HG03520 (cell line): ENCODE data around the gene NYNRIN.
"Not testable (repeated sequence)": the region's sequence is repeated elsewhere in the genome, so short reads cannot be mapped to it uniquely, and the experiment has no call there.

ENCODE experiments used
- ATAC-seq: cut with Tn5 transposase; IDR thresholded peaks from one replicate; pipeline ENCODE4 v1.9.1; 2021; ENCODE audit warnings: mild to moderate bottlenecking, moderate library complexity; ENCODE audit not compliant: unreplicated experiment

The NYNRIN gene

DNA sequence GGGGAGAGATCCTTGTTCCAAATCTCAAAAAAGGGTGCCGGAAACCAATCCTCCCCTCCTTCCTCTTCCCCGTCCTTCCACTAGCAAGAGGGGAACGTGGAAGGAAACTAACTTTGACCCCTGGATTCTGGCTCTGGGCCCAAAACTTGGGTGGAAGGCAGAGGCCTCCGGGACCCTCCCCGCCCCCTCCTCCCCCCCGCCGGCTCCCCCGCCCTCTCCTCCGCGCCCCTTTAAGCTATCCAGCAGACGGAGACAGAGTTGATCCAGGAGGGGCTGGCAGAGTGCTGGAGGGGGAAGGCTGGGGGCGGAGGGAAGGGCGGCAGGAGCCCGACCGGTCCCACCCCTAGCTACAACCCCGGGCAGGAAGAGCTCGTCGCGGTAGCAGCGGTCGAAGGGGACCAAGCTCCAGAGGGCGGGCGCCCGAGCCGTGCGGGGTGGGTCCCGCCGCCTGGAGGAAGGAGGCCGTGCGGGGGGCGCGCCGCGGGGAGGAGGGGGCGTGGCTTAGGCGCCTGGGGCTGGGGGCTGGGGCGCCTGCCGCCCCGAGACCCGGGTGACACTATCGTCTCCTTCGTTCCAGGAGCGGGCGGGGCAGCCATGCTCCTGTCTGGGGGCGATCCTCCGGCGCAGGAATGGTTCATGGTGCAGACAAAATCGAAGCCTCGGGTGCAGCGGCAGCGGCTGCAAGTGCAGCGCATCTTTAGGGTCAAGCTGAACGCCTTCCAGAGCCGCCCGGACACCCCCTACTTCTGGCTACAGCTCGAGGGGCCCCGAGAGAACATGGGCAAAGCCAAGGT is at the start of gene NYNRIN:
Gene NYNRIN (plus strand): TSS at position 351 of the 794 bp plus-strand sequence. CDS start 244 bp downstream, at position 595.
- no peak for ATAC-seq

DNA sequence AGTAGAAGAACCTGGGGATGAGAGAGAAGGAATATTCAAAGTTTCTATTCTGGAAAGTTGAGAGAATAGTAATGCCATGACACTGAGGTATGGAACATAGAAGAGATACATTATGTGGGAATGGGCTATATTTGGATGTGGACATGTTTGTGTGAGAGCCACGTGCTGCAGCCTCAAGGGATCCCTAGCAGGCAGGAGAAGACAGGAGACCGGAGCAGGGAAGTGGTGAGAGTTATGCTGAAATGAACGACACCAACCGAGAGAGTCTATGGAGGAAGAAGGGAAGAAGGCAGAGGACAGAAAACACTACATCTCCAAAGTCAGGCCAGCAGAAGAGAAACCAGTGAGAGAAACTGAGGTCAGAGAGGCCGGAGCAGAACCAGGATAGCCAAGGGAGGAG is 49.1 kb upstream of the NYNRIN start:
- no peak for ATAC-seq

DNA sequence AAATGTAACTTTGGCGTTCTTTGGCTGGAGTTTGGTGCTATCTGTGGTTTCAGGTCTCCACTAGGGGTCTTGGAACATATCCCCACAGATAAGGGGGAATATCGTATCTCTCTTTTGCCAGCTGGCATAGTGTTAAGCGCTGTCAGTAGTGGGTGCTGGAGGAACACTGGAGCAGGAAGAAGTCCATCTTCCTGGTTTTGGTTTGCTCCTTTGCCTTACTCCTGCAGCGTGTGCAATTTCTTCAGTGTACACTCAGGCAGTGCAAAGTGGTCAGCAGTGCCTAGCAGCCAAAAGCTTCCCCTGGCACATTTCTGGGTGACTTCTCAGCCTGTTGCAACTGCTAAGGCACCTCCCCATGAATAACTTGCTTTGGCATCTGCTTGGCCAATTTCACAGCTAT is 47.3 kb upstream of the NYNRIN start:
- ATAC-seq = no peak

DNA sequence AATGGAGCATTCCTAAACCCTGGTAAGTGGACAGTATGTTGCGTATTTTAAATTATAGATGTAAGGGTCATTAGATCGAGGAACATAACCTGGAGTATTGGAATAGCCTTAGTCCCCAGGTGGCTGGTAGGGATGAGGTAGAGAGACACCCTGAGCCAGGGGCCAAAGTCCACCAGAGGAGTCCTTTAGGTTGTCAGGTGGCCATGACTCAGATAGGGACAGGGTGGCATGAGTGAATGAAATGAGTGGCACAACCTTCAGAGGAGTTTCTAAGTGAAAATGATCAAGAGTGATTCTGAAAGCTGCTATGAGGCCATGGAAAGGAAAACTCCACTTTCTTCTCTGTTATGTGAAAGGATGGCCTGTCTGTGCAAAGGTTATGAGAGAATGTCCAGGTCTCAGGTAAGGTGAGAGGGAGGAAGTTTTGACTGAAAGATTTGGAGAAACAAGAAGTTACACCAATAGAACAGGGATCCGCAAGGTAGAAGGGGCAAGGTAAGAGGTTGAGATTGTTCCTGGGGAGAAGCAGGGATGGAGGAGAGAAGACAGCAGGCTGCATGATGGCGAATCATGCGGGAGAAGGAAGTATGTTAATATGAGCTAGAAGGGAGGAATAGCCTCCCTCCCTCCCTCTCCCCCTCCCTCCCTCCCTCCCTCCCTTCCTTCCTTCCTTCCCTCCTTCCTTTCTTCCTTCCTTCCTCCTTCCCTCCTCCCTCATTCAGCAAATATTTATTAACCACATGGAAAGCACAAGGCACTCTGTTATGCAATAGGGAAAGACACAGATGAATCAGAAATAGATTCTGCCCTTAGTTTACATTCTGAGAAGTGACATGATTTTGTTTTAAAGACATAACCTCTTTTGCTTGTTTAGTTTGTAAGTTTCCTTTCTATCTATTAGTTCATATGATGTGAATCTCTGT is 45.0 kb upstream of the NYNRIN start:
- no peak for ATAC-seq

DNA sequence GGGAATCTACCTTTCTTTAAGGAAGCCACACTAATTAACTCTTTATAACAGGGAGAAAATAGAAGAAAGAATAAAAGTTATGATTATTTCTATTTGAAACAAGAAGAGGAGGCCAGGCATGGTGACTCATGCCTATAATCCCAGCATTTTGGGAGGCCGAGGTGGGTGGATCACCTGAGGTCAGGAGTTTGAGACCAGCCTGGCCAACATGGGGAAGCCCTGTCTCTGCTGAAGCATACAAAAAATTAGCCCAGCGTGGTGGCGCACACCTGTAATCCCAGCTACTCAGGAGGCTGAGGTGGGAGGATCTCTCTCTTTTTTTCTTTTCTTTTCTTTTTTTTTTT is 44.3 kb upstream of the NYNRIN start:
- not testable (repeated sequence) for ATAC-seq

DNA sequence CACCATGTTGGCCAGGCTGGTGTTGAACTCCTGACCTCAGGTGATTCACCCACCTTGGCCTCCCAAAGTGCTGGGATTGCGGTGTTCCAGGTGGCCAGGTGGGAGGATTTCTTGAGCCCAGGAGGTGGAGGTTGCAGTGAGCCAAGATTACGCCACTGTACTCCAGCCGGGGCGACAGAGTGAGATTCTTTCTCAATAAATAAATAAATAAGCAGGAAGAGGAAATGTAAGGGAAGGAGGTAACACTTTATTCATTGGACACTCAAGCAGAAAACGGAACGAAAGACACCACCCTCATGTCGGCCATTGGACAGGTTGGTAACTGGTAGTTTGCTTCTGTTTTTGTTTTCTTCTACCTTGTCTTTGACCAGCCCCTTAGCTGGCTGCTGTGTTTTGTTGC is 43.8 kb upstream of the NYNRIN start:
- ATAC-seq = no peak

DNA sequence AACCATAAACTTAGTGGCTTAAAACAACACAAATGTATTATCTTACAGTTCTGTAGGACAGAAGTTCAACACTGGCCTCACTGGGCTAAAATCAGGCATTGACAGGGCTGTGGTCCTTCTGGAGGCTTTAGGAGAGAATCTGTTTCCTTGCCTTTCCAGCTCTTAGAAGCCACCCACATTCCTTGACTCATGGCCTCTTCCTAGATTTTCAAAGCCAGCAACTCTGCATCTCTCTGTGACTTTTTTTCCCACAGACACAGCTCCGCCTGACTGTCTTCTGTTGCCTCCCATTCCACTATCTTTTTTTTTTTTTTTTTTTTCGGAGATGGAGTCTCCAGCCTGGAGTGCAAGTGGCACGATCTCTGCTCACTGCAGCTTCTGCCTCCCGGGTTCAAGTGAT is 42.6 kb upstream of the NYNRIN start:
- no peak for ATAC-seq

DNA sequence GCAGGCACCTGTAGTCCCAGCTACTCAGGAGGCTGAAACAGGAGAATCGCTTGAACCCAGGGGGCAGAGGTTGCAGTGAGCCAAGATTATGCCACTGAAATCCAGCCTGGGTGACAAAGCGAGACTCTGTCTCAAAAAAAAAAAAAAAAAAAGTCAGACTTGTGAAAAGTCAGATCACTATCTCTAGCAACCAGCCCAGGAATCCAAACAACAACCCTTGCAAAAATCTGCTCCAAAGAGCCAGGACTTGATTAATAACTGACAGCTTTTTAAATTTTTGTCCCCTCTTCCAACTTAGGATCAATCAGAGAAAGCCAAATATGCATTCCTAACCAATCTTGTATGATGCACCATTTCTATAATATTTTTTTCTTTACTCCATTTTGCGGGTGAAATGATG is 38.5 kb upstream of the NYNRIN start:
- ATAC-seq = no peak

DNA sequence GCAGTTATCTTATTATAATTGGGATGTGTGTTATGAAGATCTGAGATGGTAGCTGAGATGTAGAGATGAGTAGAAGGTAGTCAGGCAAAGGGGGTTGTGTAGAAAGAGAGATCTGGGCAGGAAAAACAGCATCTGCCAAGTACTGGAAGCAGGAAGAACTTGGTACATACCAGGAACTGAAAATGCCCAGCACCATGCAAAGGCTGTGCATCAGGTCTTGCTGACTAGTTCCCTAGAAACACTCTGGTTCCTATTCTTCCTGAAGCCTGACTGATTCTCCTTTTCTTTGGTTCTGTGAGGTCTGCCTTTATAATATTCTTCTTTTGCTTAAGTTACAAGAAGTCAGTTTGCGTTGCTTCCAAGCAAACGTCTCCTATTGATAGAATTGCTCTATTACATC is 37.5 kb upstream of the NYNRIN start:
- ATAC-seq = no peak

DNA sequence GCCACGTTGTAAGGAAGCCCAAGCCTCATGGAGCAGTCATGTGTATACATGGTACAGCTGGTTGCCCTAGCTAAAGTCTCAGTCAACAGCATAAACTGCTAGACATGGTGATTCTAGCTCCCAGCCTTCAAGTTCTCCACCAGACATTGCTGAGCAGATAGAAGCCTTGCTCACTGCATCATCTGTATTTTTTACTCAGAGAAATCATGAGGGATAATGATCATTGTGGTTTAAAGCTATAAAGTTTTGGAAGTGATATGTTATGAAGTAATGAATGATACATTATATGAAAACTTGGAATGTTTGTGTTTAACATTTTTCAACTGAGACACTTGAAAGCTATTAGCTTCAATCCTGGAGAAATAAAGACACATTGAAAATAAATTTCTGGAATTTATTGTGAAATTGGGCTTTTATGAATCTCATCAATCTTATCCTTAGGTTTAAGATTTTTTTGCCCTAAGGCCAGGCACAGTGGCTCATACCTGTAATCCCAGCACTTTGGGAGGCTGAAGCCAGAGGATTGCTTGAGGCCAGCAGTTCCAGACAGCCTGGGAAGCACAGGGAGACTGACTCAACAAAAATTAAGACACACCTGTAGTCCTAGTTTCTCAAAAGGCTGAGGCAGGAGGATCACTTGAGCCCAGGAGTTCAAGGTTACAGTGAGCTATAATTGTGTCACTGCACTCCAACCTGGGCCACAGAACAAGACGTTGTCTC is 36.4 kb upstream of the NYNRIN start:
- no peak for ATAC-seq

DNA sequence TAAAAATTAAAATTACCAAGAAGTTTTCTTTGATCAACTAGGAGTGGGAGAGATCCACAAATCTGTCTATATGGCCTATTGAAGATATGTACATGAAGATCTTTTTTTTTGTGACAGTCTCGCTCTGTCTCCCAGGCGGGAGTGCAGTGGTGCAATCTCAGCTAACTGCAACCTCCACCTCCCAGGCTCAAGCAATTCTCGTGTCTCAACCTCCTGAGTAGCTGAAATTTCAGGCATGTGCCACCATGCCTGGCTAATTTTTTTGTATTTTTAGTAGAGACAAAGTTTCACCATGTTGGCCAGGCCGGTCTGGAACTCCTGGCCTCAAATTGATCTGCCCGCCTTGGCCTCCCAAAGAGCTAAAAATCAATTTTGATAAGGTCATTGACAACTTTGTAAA is 35.4 kb upstream of the NYNRIN start:
- ATAC-seq = no peak

DNA sequence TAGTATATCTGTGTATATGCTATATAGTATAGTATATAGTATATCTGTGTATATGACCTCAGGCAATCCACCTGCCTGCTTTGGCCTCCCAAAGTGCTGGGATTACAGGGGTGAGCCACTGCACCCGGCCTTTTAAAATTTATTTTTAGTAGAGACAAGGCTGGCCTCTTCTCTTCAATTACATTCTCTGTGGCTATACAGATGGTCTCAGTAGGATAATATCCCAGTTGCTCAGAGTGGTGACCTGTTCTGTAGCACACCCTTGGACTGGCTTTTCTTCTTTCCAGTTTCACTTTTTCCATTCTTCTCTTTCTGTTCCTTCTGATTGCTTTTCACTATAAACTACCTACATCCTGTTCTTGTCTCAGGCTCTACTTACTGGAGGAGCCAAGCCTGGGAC is 34.0 kb upstream of the NYNRIN start:
- ATAC-seq = no peak

DNA sequence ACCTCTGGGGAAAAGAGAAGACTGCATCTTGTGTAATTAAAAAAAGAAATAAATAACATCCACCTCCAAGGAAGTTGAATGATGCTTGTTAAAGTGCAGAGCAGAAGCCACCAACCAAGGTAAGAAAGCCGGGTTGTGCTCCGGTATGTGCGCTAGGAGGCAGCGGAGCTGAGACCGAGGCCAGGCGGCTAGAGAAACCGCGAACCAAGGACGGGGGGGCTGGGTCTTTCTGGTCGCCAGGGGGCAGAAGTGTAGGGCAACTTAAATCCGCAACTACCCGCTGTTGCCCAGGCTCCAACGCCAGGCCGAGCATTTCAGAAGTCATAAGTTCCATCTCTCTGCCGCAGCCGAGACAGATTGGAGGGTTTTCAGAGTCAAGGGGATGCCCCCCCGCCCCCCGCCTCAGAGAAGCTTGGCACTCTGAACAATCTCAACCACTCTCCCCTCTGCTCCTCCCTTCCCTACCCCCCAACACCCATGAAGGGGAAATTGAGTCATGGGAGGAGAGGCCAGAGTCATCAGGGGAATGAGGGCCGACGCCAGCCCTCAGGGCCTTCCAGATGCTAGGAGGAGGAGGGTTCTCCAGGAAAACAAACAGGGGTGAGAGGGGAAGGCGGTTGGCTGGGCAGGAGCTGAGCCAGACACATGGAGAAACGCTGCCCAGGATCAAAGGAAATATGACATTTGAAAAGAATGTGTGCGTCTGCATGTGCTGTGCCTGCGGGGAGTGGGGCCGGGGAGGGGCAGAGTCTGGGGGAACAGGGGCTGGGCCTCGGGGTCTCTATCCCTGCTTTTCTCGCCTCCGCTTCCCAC is 33.0 kb upstream of the NYNRIN start:
- peak; percentile 34 for ATAC-seq

DNA sequence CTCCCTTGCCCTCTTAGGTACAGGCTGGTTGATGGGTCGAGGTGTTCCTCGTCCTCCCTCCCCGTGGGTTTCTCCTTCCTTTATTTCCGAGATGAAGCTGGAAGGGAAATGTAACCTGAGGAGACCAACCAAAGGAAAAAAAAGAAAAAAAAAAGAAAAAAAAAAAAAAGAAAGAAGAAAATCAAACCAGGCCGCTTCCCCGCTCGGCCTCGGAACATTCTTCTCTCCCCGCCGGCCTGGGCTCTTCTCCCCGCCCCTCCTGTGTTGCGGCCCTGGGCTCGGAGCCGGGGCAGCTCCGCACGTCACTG is 32.4 kb upstream of the NYNRIN start:
- ATAC-seq = peak; percentile 40

DNA sequence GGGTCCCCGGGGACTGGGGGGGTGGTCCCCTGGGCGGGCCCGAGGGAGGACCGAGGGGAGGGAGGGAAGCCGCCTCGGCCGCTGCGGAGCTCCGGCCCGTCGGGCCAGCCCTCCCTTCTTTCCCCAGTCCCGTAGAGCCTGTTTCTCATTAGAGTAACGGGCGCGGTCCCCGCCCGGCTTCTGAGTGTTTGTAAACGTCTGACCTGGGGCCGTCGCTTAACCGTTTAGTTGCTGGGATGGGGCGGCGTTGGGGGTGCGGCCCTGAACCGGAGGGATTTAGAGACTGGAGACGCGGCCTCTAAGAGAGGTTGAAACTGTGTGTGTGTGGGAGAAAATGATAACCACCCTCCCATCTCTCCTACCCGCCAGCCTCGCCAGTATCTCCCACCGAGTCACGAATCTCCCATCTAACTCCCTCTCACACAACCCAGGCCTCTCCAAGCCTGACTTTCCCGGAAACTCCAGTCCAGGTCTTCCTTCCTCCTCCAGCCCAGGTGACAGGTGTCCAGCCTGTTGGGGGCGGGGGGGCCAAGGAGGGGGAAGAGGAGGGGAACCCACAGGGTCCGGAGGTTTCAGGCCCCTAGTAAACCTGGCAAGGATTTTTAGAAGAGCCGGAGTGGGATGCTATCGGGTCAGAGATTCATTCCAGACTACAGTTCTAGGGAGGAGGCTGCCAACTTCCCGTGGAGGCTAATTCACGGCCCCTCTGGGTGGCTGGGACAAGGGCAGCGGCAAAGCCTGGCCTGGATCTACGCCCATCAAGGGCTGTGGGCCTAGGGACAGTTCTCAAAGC is 31.9 kb upstream of the NYNRIN start:
- ATAC-seq = peak; percentile 43

DNA sequence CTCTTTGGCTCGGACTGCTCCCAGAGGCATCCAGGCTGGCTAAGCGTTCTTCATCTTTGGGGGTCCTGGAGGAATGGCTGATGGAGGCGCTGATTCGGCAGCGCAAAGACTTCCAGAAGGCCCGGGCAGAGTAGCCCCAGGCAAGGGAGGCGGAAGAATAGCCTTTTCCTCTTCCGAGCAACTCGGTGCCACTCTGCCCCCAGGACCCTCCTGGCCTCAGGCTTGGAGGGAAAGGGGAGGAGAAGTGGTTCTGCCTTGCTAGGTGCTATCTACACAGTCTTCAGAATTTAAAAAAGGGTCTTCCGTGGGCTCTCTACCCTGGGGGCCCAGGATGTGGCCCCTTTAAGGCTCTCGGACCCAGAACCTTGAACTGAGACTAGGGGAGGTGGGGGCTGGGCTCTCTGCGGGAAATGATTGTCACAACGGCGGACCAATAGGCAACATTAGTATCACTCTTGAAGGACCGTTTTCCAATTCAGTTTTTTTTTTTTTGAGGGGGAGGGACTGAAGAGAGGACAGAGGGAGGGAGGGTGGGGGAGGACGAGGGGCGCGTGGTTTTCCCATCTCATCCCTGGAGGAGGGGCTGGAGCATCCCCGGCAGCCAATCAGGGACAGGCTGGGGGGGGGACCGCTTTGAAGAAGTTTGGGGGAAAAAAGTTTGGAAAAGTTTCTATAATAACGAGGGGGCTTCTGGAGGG is 31.1 kb upstream of the NYNRIN start, which contains the start of gene NFATC4:
Gene NFATC4 (plus strand): TSS at position 671 of the 698 bp plus-strand sequence. CDS start 157 bp downstream, outside the sequence.
- ATAC-seq = no peak

DNA sequence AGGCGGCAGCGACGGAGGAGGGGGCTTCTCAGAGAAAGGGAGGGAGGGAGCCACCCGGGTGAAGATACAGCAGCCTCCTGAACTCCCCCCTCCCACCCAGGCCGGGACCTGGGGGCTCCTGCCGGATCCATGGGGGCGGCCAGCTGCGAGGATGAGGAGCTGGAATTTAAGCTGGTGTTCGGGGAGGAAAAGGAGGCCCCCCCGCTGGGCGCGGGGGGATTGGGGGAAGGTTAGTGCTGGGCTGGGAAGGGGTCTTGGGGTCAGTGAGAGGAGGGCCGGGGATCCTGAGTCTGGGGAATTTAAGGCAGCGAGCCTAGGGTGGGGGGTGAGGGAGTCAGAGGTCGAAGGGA is 30.6 kb upstream of the NYNRIN start:
- no peak for ATAC-seq

DNA sequence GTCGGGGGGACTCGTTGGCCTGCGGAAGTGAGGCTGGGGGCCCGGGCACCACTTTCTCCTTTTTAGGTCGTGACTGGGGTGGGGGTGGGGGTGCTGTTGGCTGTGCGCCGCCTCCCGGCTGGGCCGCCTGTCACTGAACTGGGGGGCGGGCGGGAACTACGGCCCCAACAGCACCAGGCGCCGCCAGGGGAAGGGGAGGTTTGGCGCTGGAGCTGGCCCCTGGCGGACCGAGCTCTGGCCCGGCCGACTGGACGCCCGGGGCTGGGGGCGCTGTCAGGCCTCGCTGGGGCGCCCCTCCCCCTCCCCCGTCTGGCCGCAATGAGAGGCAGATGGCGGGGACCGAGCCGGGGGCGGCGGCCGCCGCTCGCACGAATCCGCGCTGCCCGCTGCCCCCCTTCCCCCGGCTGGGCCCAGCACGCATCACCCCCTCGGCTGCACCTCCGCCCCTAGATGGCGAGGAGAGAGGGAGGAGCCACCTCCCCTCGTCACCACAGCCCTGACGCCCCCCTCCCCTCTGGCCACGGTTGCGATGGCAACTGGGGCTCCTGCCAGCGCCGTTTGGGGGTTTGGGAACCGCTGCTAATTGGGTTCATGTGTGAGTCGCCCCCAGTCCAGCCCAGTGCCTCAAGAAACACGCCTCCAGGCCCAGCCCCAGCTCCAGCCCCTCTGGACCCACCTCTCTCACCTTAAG is 30.1 kb upstream of the NYNRIN start:
- no peak for ATAC-seq

DNA sequence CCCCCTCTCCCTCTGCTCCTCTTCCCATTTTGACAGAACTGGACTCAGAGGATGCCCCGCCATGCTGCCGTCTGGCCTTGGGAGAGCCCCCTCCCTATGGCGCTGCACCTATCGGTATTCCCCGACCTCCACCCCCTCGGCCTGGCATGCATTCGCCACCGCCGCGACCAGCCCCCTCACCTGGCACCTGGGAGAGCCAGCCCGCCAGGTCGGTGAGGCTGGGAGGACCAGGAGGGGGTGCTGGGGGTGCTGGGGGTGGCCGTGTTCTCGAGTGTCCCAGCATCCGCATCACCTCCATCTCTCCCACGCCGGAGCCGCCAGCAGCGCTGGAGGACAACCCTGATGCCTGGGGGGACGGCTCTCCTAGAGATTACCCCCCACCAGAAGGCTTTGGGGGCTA is 29.3 kb upstream of the NYNRIN start:
- ATAC-seq = no peak
